HG03432 (cell line): ENCODE data around the gene KATNBL1.
A peak's percentile ranks its signal among the peaks of the same experiment; 100 is the strongest.
"Not testable (repeated sequence)": the region's sequence is repeated elsewhere in the genome, so short reads cannot be mapped to it uniquely, and the experiment has no call there.

Experiments used
- ATAC-seq: cut with Tn5 transposase; IDR thresholded peaks from one replicate; pipeline ENCODE4 v1.9.1; 2021; ENCODE audit warnings: mild to moderate bottlenecking, moderate library complexity; ENCODE audit not compliant: unreplicated experiment

Gene KATNBL1

DNA sequence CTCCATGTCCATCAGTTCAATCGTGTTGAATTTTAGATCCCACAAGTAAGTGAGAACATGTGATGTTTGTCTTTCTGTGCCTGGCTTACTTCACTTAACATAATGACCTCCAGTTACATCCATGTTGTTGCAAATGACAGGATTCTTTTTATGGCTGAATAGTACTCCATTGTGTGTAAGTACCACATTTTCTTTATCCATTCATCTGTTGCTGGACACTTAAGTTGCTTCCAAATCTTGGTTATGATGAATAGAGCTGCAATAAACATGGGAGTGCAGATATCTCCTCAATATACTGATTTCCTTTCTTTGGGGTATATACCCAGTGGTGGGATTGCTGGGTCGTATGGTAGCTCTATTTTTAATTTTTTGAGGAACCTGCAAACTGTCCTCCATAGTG, 89.5 kb downstream of the KATNBL1 start:
- ATAC-seq: not testable (repeated sequence)

DNA sequence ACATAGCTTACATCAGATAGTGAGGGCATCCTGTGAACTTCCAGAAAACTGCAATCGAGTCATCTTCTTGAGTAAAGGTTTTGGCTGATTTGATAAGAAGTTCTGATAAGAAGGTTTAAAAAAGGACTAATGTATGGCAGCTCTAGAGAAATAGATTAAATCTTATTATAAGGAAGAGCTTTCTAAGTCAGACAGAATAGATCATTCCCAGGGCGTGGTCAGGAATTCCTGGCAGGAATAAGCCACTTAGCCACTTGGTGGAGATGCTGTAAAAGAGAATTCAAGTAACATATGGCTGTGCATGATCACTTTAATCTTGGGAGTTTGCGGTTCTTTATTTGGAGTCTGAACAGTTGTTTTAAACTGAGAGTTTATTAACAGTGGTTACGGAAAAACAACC, 90.6 kb downstream of the KATNBL1 start:
- ATAC-seq: no peak

DNA sequence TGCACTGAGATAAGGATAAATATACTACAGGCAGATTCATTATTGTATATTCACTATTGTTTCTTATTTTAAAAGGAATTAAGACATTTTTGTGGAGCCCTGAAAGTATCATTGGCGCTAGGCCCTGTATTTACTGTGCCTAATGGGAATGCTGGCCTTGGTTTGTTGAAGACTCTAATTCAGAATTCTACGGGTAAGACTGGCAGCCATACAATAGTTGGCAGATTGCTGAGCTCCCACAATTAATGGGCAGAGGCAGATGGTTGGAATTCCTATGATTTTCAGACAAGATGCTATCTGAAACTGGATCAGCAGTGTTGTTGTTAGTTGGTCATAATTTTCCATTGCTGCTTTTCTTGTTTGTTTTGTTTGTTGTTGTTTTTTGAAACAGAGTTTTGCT, 93.3 kb downstream of the KATNBL1 start:
- ATAC-seq: no peak

DNA sequence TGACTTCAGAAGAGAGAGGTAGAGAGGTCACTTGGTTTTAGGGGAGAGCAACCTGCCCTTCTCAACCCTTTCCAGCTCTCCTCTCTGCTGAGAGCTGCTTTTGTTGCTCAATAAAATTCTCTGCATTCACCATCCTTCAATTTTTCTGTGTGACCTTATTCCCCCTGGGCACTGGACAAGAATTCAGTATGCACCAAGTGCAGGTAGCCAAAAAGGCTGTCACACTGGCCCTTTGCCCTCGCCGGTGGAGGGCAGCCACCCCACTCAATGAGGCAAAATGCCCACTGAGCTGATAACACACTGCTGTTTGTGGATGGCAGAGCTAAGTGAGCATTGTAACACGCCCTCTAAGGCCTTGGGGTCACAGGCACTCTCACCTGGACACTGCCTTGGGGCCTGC, 95.2 kb downstream of the KATNBL1 start:
- no peak for ATAC-seq

DNA sequence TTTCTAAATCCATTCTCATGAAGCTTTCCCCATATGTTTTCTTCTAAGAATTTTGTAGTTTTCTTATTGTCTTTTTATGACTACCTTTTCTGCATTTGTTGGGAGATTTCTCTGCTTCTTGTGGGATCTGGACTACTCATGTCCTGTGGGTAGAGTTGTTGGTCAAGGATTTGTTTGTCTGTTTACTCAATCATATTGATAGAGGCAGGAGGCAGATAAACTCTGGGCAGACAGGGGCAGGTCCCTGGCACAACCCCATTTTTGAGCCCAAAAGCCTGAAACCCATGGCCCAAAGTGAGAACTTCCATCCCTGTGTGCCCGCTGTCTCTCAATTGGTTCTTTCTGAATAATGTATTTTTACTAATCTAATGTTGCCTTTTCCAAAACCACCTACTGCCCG, 95.7 kb downstream of the KATNBL1 start:
- ATAC-seq: no peak

DNA sequence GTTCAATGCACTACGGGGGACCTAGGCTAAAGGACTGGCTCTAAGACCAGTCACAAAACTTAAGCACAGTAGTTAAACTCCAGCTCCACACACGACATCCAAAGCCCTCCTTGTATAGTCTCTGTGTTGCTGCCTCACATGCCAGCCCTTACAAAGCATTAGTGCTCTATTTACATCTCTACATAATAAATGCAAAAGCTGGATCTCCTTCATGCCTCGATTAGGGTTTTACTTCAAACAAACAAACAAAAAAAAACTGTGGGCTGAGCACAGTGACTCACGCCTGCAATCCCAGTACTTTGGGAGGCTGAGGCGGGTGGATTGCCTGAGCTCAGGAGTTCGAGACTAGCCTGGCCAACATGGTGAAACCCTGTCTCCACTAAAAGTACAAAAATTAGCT, 98.4 kb downstream of the KATNBL1 start:
- ATAC-seq: no peak

DNA sequence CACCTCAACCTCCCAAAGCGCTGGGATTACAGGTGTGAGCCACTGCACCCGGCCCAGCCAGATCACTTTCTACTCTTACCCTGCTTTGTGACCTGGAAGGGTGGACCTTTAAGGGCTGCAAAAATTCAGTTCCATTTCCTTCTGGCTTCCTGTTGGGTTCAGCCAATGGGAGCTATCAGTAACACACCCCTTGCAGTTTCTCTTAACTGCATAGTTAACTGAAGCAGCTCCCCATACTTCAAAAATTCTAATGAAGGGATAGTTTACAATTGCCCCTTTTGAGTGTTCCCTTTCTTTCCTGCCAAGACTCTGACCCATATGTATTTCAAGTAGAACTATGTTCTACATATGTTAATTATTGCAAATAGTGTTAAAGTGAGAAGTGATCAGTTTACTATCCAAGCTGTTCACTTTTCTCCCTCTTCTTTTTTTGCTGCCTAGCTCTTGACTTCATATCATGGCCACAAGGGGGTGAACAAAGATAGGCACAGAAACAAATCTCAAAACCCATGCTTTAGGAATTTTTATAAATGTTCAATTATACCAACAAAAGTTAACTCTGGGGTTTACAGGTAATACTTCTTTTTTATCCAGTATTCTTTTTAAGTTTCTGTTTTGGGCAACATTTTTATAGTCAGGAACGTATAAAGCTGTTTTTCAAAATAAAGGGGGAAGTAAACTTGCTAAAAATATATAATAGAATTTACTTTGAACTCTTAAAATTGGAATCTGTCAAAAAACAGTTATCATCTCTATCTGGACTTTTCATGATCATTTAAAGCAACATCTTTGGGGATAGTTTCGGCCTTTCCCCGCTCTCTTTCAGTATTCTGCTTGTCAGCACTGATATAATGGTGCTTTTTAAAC, 99.9 kb downstream of the KATNBL1 start:
- ATAC-seq: no peak

DNA sequence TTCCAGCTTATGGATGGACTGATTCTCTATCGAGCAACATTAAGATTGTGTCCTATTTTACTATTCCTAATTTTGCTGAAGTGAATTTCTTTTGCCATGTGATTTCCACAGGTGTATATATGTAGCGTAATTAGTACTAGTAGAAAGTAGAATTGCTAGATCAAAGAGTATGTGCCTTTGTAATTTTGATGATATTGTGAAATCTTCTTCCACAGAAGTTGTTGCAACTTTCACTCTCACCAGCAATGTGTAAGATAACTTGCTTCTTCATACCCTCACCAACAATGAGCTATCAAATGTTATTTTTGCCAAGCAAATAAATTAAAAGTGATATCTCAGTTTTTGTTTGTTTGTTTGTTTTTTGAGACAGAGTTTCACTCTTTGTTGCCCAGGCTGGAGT, 102.6 kb downstream of the KATNBL1 start:
- no peak for ATAC-seq

DNA sequence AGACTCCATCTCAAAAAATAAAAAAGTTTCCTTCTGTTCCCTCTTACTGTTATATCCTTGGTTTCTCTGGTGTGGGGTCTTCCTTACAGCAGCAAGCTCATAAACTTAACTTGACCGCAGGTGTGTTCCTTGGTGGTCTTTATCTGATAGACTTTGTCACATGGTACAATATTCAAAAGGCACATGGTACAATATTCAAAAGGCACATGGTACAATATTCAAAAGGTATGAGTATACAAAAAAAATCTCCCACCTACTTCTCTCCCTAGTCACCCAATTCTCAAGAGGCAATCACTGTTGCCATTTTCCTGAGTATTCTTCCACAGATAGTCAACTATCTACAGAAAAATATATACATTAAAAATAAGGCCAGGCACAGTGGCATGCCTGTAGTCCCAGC, 103.5 kb downstream of the KATNBL1 start:
- no peak for ATAC-seq

DNA sequence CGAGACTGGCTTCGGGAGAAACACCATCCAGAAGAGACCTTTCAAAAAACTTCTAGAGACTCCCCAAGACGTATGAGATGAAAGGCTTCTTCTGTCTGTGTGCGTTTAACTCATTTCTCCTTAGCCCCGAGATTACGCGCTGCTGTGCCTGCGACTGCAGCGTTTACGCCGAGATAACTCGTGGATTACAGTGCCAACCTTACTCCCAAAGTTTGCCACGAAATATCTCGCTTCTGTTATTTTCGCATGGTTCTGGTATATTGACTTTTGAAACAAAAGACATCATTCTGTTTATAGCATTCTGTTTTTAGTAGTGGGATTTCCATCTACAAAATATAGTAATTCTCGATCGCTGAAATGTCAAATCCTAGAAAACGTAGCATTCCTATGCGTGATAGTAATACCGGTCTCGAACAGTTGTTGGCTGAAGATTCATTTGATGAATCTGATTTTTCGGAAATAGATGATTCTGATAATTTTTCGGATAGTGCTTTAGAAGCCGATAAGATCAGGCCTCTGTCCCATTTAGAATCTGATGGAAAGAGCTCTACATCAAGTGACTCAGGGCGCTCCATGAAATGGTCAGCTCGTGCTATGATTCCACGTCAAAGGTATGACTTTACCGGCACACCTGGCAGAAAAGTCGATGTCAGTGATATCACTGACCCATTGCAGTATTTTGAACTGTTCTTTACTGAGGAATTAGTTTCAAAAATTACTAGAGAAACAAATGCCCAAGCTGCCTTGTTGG, 107.5 kb downstream of the KATNBL1 start:
- ATAC-seq: no peak

DNA sequence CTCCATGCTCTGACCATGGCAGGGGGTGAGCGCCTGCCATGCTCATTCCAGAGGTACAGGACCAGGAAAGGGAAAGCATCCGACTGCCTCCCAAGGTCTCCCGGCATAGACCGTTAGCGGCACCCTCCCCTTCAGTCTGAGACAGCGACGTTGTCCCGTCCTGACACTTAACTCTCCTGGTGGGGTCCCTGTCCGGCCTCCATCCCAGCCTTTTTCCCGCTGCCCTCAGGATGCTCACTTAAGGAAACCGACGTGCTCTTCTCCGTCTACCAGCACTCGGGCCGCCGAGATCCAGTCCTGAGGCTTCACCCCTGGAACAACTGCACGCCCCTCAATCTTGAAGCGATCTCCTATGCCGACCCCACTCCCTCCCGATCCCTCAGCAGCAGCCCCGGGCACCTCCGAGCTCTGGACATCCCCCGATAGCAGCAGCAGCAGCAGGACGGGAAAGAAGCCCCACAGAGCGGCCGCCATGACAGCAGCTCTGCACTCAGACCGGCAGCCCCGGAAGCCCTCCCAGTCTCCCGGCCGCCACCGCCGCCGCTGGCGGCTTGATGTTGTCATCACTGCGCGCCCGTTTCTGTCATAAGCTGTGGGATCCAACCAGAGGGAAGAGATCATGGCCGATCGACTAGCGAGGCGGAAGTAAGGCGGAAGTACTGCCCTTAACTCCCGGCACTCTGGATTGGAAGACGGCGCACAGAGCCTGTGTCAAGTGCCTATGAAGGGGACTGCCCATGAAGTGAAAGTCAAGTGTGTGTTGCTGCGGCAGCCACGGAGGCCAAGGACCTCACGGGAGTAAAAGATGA, 108.3 kb downstream of the KATNBL1 start, which contains the start of the genes EMC7 and PGBD4:
TSS of gene EMC7 (minus strand) at position 497 of the 809 bp plus-strand sequence. CDS start at position 474, 23 bp downstream.
TSS of gene PGBD4 (plus strand) at position 718 of the 809 bp plus-strand sequence. CDS start 449 bp downstream, outside the sequence.
- peak; percentile 98 for ATAC-seq

DNA sequence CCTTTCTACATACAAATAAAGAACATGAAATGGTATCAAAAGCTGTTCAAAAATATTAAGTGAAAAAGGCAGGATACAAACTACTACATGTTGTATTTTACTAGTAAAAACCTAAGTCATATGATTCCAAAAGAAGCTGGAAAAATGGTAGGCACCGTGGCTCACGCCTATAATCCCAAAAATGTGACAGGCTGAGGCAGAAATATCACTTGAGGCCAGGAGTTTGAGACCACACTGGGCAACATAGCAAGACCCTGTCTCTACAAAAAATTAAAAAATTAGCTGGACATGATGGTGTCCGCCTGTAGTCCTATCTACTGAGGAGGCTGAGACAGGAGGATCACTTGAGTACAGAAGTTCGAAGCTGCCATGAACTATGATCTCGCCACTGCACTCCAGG, 110.0 kb downstream of the KATNBL1 start:
- ATAC-seq: no peak
